HT-29 (cell line): Measurements from ENCODE around the gene GPX7. TPM values are rescaled to one million over a fixed set of nuclear protein-coding genes. Genes with fewer than 3 reads are reported as not detected.

ENCODE experiments used
- DNase-seq: peaks from one replicate; pipeline ENCODE4 v3.0.0-alpha.2; 2015; ENCODE audit warnings: low spot score
- total RNA-seq: library from RNA; depleted of rRNA; stranded (reverse); fragments of >200 nt; shearing (Covaris generic); gene quantifications from 2 replicates; pipeline ENCODE4 v1.2.3, GENCODE V29; 2014

Gene GPX7
- total RNA-seq, 1 experiment from 2014 or later: not detected

DNA sequence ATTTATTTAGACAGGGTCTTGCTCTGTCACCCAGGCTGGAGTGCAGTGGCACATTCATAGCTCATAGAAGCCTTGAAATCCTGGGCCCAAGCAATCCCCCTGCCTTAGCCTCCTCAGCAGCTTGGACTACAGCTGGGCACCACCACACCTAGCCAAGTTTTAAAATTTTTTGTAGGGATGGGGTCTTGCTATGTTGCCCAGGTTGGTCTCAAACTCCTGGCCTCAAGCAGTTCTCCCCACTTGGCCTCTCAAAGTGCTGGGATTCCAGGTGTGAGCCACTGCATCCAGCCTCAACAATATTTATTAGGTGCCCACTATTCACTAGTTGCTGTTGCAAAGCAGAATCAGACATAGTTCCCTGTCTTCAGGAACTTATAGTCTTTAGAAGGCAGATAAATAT, 14.1 kb upstream of the GPX7 start:
- no peak for DNase-seq

- no peak for DNase-seq
Observed at GRCh38 chr1:52588535-52588934, 13.6 kb upstream of the GPX7 start.

DNA sequence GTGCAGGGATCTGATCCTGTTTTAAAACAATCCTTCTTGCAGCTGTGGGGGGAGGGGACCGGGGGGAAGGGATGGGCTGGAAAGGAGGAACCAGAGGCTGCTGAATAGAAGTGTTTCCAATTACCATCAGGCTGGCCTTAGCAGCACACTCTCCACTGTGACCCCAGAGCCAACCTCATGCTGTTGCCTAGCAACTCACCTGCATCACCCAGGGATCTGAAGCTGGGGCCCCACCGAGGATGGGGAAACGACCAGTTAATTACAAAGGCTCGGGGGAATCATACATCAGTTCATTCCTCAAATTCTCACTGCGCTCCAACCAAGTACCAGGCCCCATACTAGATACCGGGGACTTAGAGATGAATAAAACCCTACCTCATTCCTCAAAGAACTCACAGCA, 11.9 kb upstream of the GPX7 start:
- DNase-seq: no peak

- DNase-seq: no peak
Observed at GRCh38 chr1:52592637-52593323, 9.4 kb upstream of the GPX7 start.

DNA sequence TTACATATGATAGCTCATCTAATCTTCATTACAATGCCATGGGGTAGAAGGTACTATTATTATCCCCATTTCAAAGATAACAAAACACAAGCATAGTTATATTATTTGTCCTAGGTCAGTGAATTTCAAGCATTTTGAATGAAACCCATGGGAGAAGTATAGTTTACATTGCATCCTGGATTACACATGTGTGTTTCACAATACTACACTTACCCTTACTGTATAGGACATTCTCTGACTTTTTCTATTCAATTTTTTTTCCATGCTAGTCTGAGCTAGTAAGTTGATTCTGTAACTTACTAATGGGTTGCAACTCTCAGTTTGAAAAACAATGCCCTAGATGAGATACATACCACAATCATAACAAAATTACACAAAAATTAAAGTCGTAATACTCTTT, 8.7 kb upstream of the GPX7 start:
- DNase-seq: no peak

GRCh38 chr1:52595061-52595460, 7.1 kb upstream of the GPX7 start:
- DNase-seq: no peak

DNA sequence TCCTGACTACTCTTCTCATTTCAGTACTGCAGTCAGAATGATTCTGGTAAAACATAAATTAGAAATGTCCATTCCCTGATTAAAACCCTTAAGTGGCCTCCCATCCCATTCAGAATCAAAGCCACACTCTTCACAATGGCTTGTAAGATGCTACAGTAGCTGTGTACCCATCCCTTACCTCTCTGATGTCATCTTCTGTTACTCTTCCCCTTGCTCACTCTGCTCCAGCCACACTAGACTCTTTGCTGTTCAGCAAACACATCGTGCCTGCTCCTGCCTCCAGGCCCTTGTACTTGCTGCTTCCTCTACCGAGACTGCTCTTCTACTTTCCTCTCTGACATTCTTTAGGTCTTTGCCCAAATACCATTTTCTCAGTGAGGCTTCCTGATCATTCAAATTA, 4.3 kb upstream of the GPX7 start:
- DNase-seq: no peak

DNA sequence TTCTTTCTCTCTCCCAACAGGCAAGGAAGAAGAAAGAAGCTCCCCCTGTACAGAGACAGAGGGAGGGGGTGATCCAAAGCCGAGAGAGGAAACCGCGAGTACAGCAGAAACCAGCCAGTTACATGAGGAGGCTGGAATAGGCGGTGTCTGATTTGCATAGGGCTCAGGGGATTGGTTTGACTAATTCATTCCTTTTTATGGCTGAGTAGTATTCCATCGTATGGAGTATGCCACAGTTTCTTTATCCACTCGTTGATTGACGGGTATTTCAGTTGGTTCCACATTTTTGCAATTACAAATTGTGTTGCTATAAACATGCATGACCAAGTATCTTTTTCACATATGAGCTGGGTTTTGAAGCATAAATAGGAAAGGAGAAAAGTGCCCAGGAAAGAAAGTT, 3.4 kb upstream of the GPX7 start:
- DNase-seq: no peak

GRCh38 chr1:52599236-52599635, 2.9 kb upstream of the GPX7 start:
- no peak for DNase-seq

DNA sequence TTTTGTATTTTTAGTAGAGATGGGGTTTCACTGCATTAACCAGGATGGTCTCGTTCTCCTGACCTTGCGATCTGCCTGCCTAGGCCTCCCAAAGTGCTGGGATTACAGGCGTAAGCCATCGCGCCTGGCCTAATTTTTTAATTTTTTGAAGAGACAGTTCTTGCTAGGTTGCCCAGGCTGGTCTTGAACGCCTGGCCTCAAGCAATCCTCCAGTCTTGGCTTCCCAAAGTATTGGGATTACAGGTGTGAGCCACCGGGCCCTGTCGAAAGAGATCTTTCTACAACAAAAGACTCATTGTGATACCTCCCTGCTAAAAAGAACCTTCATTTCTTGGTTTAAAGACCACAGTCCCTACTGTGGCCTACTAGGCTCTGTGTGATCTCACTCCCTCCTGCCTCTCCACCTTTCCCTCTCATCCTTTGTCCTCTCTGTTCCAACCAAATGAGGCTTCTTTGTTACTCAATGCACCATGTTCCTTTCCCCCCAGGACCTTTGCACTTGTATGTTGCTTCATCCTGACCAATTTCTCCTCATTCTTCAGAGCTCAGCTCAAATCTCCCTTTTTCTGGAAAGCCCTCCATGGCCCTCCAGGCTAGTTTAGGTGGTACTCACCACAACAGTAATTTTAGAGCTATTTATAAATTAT, 1.5 kb upstream of the GPX7 start:
- DNase-seq: no peak

DNA sequence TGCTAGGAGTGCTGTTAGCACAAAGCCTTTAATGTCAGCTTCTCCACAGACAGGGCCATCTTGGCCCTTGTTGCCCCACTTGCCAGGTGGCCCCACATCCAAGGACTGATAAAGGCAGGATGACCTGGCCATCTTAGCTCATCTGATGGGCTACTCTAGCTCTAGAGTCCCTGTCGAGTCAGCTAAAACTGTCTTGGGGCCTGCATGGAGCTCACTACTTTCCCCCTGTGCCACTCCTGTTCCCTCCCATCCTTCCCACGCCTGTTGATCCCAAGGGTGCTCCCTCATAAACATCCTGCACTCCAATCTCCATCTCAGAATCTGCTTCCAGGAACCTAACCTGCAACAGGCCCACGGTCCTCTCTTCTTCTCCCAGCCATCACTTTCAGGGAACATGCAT, 652 bp upstream of the GPX7 start:
- DNase-seq: no peak

GRCh38 chr1:52602856-52603600, 857 bp downstream of the GPX7 start:
- DNase-seq: no peak

- no peak for DNase-seq
Observed at GRCh38 chr1:52603630-52604029, 1.5 kb downstream of the GPX7 start.

DNA sequence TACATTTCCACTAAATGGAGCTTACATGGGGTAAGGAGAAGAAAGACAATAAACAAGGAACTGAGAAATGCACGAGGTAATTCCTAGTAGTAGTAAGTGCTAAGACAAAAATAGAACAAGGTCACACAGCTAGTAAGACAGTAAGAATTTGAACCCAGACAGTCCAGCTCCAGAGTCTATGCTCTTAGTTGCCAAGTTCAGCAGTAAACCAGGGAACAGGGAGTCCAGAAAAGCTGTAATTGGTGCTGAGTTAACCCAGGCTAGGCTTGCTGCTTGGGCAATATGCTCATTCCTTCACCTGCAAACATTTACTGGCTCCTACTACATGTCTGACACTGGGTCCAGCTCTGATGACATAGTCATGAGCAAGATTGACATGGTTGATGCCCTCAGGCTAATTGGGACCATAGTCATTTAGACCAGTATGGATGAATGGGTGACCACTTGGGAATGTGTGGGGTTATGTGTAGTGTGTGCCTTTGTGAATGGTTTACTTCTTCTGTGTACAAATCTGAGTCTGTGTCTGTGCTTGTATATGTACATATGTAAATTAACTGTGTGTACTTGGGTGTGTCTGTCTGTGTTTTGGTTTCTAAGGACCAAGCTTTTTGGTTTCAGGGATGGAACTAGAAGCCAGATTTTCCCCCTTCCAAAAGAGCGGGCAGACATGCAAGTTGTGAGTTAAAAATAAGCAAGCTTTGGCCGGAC, 2.0 kb downstream of the GPX7 start:
- DNase-seq: no peak

DNA sequence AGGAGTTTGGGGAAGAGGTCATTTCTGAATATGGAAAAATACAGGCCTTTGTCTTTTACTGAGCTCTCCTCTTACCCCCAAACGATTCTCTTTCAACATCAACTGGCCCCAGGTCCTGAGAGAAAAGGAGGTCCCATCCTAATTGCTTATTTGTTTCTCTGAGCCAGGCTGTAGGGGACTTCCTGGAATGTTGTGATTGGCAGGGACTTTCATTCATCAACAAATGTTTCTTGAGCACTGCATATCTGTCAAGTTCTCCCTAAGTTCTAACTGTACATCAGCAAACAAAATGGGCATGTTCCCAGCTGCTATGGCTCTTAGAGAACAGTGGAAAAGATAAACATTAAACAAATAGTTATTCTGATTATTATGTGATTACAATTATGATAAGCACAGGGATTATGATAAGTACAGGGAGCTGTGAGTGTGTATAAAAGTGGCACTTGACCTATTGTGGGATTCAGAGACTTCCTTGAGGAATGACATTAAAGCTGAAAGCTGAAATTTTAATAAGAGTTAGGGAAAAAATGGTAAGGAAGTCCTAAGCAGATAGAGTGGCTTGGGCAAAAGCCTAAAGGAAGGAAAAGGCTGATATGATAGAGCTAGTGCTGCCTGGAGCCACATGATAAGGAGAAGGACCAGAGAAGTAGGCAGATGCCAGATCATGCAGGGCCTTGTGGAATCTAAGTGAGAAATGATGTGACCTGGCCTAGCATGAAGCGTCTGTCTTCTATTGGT, 11.6 kb downstream of the GPX7 start:
- DNase-seq: no peak

- DNase-seq: no peak
Observed at GRCh38 chr1:52614671-52615070, 12.5 kb downstream of the GPX7 start.

DNA sequence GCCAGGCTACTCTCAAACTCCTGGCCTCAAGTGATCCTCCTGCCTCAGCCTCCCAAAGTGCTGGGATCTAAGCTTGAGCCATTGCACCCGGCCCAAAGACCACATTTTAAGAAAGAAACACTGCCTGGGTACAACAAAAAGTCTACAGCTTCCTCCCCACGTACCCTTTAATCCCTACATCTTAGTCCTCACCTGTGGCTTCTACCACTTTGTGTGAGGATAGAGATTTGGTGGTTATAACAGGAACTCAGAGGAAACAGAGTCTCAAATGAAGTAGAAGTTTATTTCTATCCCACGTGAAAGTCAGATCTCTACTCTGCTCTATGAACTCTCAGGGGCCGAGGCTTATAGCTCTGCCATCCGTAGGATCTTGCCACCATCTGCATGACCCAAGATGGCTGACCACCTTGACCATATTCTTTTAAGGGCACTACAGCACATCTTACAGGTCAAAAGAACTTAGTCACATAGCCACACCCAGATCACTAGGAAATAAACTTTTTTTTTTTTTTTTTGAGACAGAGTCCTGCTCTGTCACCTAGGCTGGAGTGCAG, 13.4 kb downstream of the GPX7 start:
- DNase-seq: no peak

GRCh38 chr1:52621950-52622349, 19.8 kb downstream of the GPX7 start:
- DNase-seq: no peak

DNA sequence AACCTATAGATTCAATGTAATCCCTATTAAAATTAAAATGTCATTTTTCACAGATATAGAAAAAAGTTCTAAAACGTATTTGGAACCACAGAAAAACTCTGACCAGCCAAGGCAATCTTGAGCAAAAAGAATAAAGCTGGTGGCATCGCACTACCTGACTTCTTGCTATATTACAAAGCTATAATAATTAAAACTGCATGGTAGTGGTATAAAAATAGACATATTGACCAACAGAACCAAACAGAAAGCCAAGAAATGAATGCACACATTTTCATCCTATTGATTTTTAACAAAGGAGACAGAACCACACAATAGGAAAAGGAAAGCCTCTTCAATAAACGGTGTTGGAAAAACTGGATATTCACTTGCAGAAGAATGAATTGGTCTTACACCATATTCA, 21.6 kb downstream of the GPX7 start:
- no peak for DNase-seq

DNA sequence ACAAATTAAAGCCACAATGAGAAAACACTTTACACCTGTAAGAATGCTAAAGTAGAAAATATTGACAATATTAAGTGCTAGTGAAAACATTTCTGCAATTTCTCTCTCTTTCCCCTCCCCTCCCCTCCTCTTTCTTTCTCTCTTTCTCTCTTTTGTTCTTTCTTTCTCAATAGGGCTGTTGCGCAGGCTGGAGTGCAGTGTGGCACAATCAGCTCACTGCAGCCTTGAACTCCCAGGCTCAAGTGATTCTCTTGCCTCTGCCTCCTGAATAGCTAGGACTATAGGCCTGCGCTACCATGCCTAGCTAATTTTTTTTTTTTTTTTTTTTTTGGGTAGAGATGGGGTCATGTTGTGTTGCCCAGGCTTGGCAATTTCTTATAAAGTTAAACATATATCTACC, 24.9 kb downstream of the GPX7 start:
- DNase-seq: no peak

DNA sequence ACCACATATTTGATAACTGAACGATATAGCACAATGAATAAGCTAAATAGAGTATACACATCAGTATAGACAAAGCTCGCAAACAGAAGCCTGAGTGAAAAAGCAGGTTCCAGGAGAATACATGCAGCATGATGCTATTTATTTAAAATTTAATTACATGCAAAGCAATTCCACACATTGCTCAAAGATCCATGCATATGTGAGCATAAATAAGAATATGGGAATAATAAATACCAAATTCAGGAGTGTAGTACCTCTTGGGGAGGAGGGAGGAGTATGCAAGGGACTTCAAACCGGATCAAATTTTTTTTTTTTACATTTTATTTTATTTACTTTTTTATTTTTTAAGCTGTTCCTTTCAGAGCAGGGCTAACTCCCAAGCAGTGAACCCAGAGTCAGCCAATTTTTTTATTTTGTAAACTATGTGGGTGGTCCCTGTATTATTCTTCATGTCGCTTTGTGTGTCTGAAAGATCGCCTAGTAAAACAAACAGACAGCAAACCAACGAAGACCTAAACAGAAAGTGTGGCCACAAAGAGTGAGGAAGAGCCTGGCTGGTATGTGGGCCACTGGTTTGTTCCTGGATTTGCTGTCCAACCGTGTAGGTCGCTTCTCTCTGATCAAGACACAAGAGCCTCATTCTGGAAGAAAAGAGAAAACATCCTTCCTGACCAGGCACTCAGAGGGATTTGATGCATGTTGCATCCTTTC, 26.6 kb downstream of the GPX7 start:
- DNase-seq: no peak
